Thymus (tissue), 11 donors: ENCODE data around the gene CCDC200. TPM values are rescaled to one million over a fixed set of nuclear protein-coding genes. Genes with fewer than 3 reads are reported as not detected.

Experiments used
- DNase-seq, 9 donors: peaks; one replicate each; pipeline ENCODE4 v3.0.0-alpha.2; 2013; ENCODE audit warnings: low spot score in 9 of 9, low read depth in 6 of 9, missing footprints in 1 of 9
- H3K27ac ChIP-seq, 2 donors: one replicate each; pipeline ENCODE4 v1.5.1; 2013; ENCODE audit warnings: control low read depth in 1 of 2, low read depth in 1 of 2, low read length in 1 of 2, mild to moderate bottlenecking in 1 of 2, moderate library complexity in 1 of 2
- H3K27me3 ChIP-seq, 2 donors: one replicate each; pipeline ENCODE4 v1.5.1; 2013; ENCODE audit warnings: low read length in 1 of 2; ENCODE audit not compliant: control insufficient read depth in 2 of 2, insufficient read depth in 1 of 2
- H3K36me3 ChIP-seq, 2 donors: one replicate each; pipeline ENCODE4 v1.5.1; 2013; ENCODE audit warnings: low read length in 1 of 2, mild to moderate bottlenecking in 1 of 2, moderate library complexity in 1 of 2; ENCODE audit not compliant: control insufficient read depth in 2 of 2, insufficient read depth in 2 of 2
- H3K4me1 ChIP-seq, 2 donors: one replicate each; pipeline ENCODE4 v1.5.1; 2013; ENCODE audit warnings: low read length in 2 of 2; ENCODE audit not compliant: control insufficient read depth in 2 of 2, insufficient read depth in 2 of 2
- H3K4me3 ChIP-seq, 2 donors: one replicate each; pipeline ENCODE4 v1.5.1; 2013; ENCODE audit warnings: low read length in 2 of 2, control low read depth in 1 of 2, mild to moderate bottlenecking in 1 of 2
- H3K9me3 ChIP-seq, 2 donors: one replicate each; pipeline ENCODE4 v1.5.1; 2013; ENCODE audit warnings: low read length in 1 of 2, mild to moderate bottlenecking in 1 of 2; ENCODE audit not compliant: control insufficient read depth in 2 of 2, insufficient read depth in 1 of 2
- WGBS: extraction: QIAGEN DNeasy Blood & Tissue Kit; methylation state at CpG from one replicate; pipeline ENCODE4 v1.1.7; 2013; 5-methylcytosine and 5-hydroxymethylcytosine counted together
- polyA plus RNA-seq: library from polyadenylated mRNA; stranded (reverse); fragments of 200-250 nt; gene quantifications from one replicate; pipeline ENCODE4 v1.2.3, GENCODE V29; 2013
- total RNA-seq: library from RNA; stranded (reverse); fragments of 120-200 nt; gene quantifications from one replicate; pipeline ENCODE4 v1.2.4, GENCODE V29; 2013
- donor health status: healthy.

CCDC200 gene
- total and polyA plus RNA-seq, 2 donors = 0.39 TPM; not detected in 1

DNA sequence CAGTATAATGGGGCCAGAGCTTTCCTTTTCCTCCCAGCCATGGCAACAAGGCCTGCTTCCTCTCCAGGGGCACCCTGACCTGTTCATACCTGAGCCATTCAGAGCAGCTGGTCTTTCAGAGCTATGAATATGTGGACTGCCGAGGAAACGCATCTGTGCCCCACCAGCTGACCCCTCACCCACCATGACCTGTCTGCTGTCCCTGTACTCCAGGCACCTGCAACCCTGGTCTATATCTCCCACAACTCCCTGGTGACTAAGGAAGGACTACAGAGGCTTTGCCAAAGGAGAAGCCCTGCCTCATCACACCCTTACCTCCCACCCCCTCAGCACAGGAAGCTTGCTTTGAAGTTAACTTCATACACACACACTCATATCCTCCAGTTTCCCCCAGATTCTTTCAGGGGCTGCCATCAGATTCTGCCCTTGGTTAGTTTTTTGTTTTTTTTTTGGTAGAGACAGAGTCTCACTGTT, 10.8 kb downstream of the CCDC200 start:
- H3K36me3 ChIP-seq = peaks cover 10 to 18% of the 10 kb centered on the region in 2 donors
- H3K9me3 ChIP-seq = no peaks in the 10 kb centered on the region
- H3K27ac ChIP-seq = peak overlapping the region in 1 of 2 donors; percentile 46
- DNase-seq = peak in 2 of 9 donors; percentile 41 to 58
- H3K4me1 ChIP-seq = peaks cover 21 to 27% of the 10 kb centered on the region in 2 donors
- H3K27me3 ChIP-seq = no peaks in the 10 kb centered on the region
- 93% methylated on average over 2 of the region's 2 CpGs for WGBS
- H3K4me3 ChIP-seq = no peak overlapping the region

GRCh38 chr17:43216762-43217613, 11.4 kb downstream of the CCDC200 start:
- Histone ChIP-seq H3K9me3 (no peaks in the 10 kb centered on the region), H3K4me1 (peaks cover 27 to 34% of the 10 kb centered on the region in 2 donors), H3K36me3 (peaks cover 10 to 18% of the 10 kb centered on the region in 2 donors), H3K27me3 (no peaks in the 10 kb centered on the region), H3K4me3 (no peak overlapping the region), H3K27ac (no peak overlapping the region)
- no peak for DNase-seq
- 97% methylated on average over 4 of the region's 4 CpGs for WGBS

- Histone ChIP-seq H3K4me3 (no peak overlapping the region), H3K36me3 (peaks cover 10 to 18% of the 10 kb centered on the region in 2 donors), H3K9me3 (no peaks in the 10 kb centered on the region), H3K27ac (no peak overlapping the region), H3K4me1 (peaks cover 27 to 37% of the 10 kb centered on the region in 2 donors), H3K27me3 (no peaks in the 10 kb centered on the region)
- over 99% methylated on average over 4 of the region's 4 CpGs for WGBS
- no peak for DNase-seq
Observed at GRCh38 chr17:43216369-43216761, 12.1 kb downstream of the CCDC200 start.

- Histone ChIP-seq H3K27me3 (no peaks in the 10 kb centered on the region), H3K4me3 (no peak overlapping the region), H3K4me1 (peaks cover 31 to 40% of the 10 kb centered on the region in 2 donors), H3K36me3 (peaks cover 10 to 13% of the 10 kb centered on the region in 2 donors), H3K27ac (no peak overlapping the region), H3K9me3 (no peaks in the 10 kb centered on the region)
- 99% methylated on average over 3 of the region's 3 CpGs for WGBS
- DNase-seq = no peak
Observed at GRCh38 chr17:43215341-43215740, 13.1 kb downstream of the CCDC200 start.

DNA sequence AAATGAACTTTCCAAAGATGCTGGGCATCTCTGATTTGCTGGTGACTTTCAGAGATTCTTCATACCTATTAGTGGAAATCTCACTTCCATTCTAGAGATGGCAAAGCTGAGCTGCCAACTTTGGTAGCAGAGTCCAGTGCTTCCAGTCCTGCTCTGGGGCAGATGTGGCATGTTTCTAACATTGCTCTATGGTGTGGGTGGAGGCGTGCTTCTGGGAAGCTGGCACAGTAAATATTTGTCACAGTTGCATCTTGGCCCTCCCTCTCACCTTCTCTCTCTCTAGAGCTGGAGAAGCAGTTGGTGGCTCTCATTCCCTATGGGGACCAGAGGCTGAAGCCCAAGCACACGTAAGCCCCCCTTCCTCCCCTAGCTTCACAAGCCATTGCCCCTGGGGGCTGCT, 14.9 kb downstream of the CCDC200 start:
- DNase-seq = no peak
- Histone ChIP-seq H3K27ac (peak overlapping the region in 1 of 2 donors; percentile 30), H3K4me3 (no peak overlapping the region), H3K27me3 (no peaks in the 10 kb centered on the region), H3K36me3 (peaks cover 20 to 23% of the 10 kb centered on the region in 2 donors), H3K4me1 (peaks cover 31 to 40% of the 10 kb centered on the region in 2 donors), H3K9me3 (no peaks in the 10 kb centered on the region)
- 95% methylated on average over 2 of the region's 2 CpGs for WGBS

DNA sequence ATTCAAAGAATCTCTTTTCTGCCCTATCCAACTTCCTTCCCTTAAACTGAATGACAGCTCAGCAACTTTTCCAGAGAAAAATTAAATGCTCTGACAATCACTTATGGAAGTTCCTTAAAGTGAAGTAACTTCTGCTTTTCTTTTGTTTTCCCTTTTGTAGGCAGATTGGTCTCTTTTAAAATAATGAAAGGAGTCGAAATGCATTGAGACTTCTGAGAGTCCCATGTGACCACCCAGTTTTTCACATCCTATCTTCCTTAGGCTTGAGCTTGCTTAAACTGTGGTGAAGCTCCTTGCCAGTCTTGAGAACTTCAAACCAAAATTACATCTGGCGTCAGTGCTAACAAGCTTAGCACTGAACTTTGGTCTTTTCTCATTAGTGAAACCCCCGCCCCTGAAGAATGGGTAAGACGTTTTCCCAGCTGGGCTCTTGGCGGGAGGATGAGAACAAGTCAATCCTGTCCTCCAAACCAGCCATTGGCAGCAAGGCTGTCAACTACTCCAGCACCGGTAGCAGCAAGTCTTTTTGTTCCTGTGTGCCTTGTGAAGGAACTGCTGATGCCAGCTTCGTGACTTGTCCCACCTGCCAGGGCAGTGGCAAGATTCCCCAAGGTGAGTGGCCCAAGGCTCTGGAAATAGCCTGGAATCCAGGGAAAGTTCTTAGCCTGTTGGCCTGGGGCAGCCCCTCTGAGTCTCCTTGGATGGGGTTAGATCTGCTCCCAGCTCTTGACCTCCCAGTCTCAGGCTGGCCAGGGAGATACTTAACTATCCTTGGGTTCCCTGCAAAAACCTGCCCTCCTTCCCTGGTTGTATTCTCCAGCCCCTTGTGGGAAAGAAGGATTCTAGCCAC, 15.6 kb downstream of the CCDC200 start:
- DNase-seq = peak in 3 of 9 donors; percentile 32 to 56 (median 38)

DNA sequence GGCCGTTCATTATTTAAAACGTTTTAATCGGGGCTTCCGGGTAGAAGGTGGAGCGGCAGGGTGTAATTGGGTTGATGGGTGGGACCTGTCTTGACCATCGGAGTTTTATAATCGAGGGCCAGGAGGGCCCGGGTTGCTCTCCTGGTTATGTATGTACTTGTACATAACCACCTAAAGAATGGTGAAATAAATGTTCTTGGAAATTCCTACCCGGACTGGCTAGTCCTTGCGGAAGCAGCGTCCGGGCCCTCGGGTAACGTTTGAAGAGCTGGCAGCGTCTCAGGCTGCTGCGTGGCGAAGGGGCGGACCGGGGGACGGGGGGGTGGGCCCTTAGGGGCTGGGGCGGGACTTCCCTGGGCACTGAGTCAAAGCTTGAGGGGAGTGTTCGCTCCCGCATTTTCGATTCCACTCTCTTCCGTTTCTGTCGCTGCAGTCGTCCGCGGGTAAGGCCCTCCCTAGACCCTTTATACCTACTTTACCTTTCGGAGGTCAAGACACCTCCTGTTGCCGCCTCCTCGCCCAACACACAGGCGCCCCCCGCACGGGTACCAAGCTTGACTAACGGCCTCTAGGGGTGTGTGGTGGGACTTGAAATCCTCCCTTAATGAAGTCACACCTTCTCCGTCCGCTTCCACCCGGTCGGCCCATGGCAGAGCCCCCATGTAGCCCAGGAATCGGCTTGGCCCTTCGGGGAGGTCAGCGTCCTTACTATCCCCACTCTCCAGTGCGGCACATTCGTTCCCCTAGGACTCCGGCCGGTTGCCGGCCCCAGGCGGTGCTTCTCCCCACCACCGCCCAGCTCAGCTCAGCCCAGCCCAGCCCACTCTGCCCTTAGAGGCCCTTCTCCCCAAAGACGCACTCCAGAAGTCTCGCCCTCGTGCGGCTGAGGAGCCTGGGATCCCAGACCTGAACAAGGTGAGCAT, 16.7 kb downstream of the CCDC200 start, which contains the start of gene TMEM106A:
Gene TMEM106A (plus strand): TSS at position 396 of the 923 bp plus-strand sequence. CDS start 1,167 bp downstream, outside the sequence.
- Histone ChIP-seq H3K4me1 (peaks cover 21 to 26% of the 10 kb centered on the region in 2 donors), H3K27me3 (no peaks in the 10 kb centered on the region), H3K9me3 (no peaks in the 10 kb centered on the region), H3K27ac (peak within 1 kb of the TSS; percentile 63 to 74), H3K4me3 (peak within 1 kb of the TSS; percentile 57 to 68), H3K36me3 (peaks cover 28 to 35% of the 10 kb centered on the region in 2 donors)
- WGBS = under 1% methylated on average over 54 of the region's 54 CpGs
- DNase-seq = peak in 7 of 9 donors; percentile 61 to 86 (median 70)

More for the DNA sequence above, 15.6 kb downstream of the CCDC200 start:
- H3K4me3 ChIP-seq = peak overlapping the region; percentile 57 to 68
- H3K27me3 ChIP-seq = no peaks in the 10 kb centered on the region
- H3K9me3 ChIP-seq = no peaks in the 10 kb centered on the region
- H3K36me3 ChIP-seq = peaks cover 19 to 26% of the 10 kb centered on the region in 2 donors
- H3K4me1 ChIP-seq = peaks cover 28 to 35% of the 10 kb centered on the region in 2 donors
- H3K27ac ChIP-seq = peak overlapping the region; percentile 34 to 74
- WGBS = 25% methylated on average over 7 of the region's 7 CpGs

- peak overlapping the region; percentile 21 to 63 for H3K27ac ChIP-seq
- DNase-seq = peak in 1 of 9 donors; percentile 16
- peaks cover 28 to 33% of the 10 kb centered on the region in 2 donors for H3K36me3 ChIP-seq
- H3K9me3 ChIP-seq = no peaks in the 10 kb centered on the region
- WGBS = 17% methylated on average over 2 of the region's 2 CpGs
- H3K27me3 ChIP-seq = no peaks in the 10 kb centered on the region
- peaks cover 21 to 26% of the 10 kb centered on the region in 2 donors for H3K4me1 ChIP-seq
- peak overlapping the region; percentile 57 to 68 for H3K4me3 ChIP-seq
Observed at GRCh38 chr17:43211123-43211479, 17.3 kb downstream of the CCDC200 start.
